GM21515 (cell line): ENCODE data around the gene GPR39.
"Not testable (repeated sequence)": the region's sequence is repeated elsewhere in the genome, so short reads cannot be mapped to it uniquely, and the experiment has no call there.

Source experiments
- ATAC-seq: cut with Tn5 transposase; IDR thresholded peaks from one replicate; pipeline ENCODE4 v1.9.1; 2021; ENCODE audit not compliant: unreplicated experiment

The GPR39 gene

GRCh38 chr2:132416723-132417395 is at the start of gene GPR39:
TSS of gene GPR39 (plus strand) at chr2:132416805.
- no peak for ATAC-seq

GRCh38 chr2:132368191-132368590 is 48.4 kb upstream of the GPR39 start:
- no peak for ATAC-seq

DNA sequence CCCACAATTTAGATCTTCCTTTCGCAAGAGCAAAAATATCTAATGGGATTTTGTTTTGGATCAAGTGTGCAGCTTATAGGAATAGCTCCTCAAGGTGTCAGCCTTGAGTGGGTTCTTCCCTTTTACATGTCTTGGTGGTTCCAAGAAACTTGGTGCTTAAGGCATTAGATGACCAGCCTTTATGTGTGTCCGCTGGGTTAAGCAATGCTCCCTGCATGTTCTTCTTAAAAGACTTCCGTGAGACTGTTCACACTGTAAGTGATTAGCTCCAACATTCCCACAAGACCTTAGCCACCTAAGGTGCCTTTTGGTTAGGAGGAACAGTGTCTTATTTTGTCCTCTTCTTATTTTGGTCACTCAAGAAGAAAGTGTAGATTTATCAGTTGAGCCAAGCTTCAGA is 44.3 kb upstream of the GPR39 start:
- ATAC-seq: no peak

GRCh38 chr2:132373391-132374135 is 43.0 kb upstream of the GPR39 start:
- ATAC-seq: no peak

GRCh38 chr2:132374151-132374550 is 42.5 kb upstream of the GPR39 start:
- no peak for ATAC-seq

DNA sequence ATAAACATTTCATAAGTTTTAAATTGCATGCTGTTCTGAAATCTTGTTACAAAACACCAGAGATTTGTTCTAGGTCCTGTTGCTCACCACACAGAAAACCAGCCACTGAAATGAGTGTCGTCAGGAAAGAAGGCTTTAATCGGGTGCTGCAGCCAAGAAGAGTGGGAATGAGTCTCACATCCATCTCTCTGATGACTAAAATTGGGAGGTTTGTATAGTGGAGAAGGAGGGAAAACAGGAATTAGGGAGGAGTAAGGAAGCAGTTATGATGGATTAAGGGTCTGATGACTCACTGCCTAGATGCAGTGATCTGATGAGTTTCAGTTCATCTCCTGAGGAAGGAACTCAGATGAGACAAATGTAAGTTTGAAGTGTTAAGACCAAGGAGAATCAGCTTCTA is 42.1 kb upstream of the GPR39 start:
- no peak for ATAC-seq

GRCh38 chr2:132374961-132375360 is 41.6 kb upstream of the GPR39 start:
- no peak for ATAC-seq

DNA sequence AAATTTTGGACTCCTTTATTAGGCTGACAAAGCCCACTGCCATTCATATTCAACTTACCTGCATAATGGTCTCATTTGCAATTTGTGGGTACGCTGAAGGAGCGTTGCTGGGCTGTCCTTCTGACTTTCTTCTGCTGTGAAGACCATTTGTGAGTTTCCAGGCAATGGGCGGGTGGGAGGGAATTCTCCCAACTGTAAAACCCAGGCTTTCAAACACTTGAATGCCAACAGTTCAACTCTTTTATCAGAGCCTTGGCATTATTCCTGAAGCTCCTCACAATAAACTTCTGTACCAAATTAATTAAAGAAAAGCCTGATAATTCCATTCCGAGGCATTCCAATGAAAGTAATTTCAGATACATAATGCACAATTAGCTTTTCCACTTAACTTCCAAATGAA is 35.2 kb upstream of the GPR39 start:
- no peak for ATAC-seq

- ATAC-seq: no peak
These were observed 32.6 kb upstream of the GPR39 start for GRCh38 chr2:132383956-132384355.

- ATAC-seq: no peak
These were observed 32.0 kb upstream of the GPR39 start for GRCh38 chr2:132384491-132385151.

GRCh38 chr2:132387126-132387525 is 29.5 kb upstream of the GPR39 start:
- ATAC-seq: no peak

GRCh38 chr2:132390076-132390475 is 26.5 kb upstream of the GPR39 start:
- no peak for ATAC-seq

DNA sequence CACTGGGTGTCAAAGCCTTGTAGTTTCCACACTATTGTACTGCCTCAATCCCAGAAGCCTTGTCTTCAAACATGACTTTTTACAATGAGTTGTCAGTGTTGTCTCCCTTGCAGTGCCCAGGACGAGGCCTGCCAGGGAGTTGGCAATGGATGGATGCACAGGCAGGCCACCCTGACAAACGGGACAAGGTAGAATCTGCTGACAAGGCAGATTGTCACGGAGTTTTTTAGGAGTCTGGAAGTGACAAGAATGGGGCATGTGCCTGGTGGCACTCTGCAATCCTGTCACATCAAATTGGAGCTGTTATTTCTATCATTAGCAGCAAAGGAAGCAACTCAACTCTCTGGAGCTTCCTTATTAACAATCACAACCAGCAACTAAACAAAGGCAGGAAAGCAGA is 25.2 kb upstream of the GPR39 start:
- ATAC-seq: no peak

- ATAC-seq: no peak
These were observed 24.4 kb upstream of the GPR39 start for GRCh38 chr2:132392221-132392620.

GRCh38 chr2:132392879-132393278 is 23.7 kb upstream of the GPR39 start:
- ATAC-seq: no peak

DNA sequence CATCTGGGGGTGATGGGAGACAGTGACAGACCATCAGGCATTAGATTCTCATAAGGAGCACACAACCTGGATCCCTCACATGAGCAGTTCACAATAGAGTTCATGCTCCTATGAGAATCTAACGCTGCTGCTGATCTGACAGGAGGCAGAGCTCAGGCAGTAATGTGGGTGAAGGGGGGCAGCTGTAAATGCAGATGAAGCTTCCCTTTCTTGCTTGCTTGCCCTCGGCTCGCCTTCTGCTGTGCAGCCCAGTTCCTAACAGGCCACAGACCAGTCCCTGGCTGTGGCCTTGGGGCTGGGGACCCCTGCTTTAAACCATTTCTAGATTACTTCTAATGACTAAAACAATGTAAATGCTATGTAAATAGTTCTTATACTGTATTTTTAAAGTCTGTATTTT is 19.6 kb upstream of the GPR39 start:
- ATAC-seq: not testable (repeated sequence)

GRCh38 chr2:132400169-132400900 is 16.3 kb upstream of the GPR39 start:
- ATAC-seq: no peak

DNA sequence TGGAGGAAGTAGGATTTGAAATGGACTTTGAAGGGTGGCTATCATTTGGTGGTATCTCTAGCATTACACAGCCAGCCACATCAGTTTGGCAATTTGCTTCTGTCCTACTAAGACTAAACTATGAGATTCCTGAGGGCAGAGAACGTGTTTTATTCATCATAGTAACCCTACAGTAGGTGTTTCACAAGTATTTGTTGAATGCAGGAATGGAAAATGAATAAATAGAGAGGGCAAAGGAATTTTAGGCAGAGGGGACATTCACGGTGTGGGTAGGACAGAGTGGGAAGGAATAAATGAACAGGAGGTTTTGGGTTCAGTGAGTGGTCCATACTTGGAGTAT is 15.7 kb upstream of the GPR39 start:
- ATAC-seq: no peak

- no peak for ATAC-seq
These were observed 15.3 kb upstream of the GPR39 start for GRCh38 chr2:132401326-132401725.

DNA sequence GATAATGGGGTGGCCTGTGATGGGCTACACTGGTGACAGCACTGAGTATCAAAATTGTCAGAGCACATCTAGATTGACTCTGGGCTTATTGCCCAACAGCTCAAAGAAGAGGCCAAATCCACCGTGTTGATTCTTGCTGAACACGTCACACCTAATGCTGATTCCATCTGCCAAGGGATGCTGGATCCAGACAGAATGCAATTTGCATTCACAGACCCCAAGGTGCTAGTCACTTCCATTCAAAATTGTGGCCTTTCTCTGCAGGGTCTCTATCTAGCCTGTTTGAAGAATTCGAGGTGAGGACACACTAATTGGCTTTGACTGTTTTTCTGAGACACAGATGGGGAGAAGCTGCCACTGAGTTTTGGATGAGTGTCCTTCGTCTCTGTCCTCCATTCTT is 13.5 kb upstream of the GPR39 start:
- ATAC-seq: no peak

DNA sequence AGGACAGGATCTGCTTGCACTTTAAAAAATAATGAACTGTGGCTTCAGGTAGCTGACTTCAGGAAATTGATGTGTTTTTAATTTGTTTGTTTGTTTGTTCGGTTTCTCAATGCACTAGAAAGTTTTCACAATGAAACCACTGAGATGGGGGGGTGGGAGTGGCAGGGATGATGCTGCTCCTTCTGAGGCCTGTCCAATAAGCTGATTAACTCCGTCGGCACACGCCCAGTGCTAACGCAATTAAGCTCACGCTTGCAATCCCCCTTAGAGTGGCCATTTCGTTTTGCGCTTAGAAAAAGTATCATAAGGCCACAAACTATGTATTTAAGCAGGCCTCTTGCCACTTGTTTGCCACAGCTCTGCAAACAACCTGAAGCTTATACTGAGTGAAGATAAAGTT is 12.5 kb upstream of the GPR39 start:
- no peak for ATAC-seq

GRCh38 chr2:132407784-132408183 is 8.8 kb upstream of the GPR39 start:
- no peak for ATAC-seq
